ENCODE results near the gene RUNX1.

The RUNX1 gene

DNA sequence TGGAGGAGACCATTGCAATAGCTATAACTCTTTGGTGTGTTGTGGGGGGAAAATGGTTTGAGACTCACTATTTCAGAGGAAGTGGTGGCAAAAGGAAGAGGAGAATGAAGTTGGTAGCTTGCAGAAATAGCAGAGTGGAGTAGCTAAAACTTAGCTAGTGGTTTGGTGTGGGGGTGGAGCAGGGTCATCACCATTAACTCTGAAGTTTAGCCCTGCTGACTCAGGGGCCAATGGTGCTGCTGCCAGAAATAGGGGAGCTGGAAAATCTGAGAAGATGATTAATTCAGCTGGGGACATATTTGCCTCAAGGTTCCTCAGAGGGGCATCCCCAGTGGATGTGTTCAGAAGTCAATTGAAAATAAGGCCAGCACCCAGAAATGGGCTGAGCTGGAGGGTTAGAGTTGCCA is 65.4 kb downstream of the RUNX1 start:
- H3K4me3 ChIP-seq (ENCODE audit: low read depth, low read length) = no peak overlapping the region
- TF ChIP-seq POLR2A (IDR thresholded peaks at IDR 0.05; ENCODE audit: extremely low read depth, insufficient read length) = no peak
- TF ChIP-seq, protein P1, sequence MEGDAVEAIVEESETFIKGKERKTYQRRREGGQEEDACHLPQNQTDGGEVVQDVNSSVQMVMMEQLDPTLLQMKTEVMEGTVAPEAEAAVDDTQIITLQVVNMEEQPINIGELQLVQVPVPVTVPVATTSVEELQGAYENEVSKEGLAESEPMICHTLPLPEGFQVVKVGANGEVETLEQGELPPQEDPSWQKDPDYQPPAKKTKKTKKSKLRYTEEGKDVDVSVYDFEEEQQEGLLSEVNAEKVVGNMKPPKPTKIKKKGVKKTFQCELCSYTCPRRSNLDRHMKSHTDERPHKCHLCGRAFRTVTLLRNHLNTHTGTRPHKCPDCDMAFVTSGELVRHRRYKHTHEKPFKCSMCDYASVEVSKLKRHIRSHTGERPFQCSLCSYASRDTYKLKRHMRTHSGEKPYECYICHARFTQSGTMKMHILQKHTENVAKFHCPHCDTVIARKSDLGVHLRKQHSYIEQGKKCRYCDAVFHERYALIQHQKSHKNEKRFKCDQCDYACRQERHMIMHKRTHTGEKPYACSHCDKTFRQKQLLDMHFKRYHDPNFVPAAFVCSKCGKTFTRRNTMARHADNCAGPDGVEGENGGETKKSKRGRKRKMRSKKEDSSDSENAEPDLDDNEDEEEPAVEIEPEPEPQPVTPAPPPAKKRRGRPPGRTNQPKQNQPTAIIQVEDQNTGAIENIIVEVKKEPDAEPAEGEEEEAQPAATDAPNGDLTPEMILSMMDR (IDR thresholded peaks at IDR 0.05; ENCODE audit: low read depth, low read length) = no peak
- TF ChIP-seq MAX (IDR thresholded peaks at IDR 0.05; ENCODE audit: low read depth, low read length) = no peak
- no peak for TF ChIP-seq MYC (IDR thresholded peaks at IDR 0.05; ENCODE audit: low read depth, low read length)
- peak; percentile 84 for DNase-seq (ENCODE audit: low read depth)

DNA sequence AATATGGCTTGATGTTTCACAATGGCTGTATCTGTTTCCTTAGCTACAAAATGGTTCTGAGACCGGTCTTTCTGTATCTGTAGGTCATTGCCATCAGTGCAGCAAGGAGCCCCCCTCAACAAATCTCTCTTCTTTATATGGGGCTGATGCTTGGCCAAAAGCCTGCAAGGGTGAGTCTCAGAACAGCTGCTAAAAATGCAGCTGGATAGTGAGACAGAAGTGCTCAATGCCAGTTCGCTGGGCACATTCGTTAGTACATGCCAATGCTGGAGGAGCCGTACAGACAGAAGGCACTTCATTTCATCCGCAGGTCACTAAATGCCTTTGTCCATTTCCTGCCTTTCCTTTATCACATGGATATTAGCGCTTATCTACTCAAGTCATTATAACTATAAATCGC is 67.3 kb downstream of the RUNX1 start:
- no peak overlapping the region for H3K4me3 ChIP-seq (ENCODE audit: low read depth, low read length)
- TF ChIP-seq POLR2A (IDR thresholded peaks at IDR 0.05; ENCODE audit: extremely low read depth, insufficient read length) = no peak
- TF ChIP-seq, protein P1 (IDR thresholded peaks at IDR 0.05; ENCODE audit: low read depth, low read length) = no peak
- TF ChIP-seq MAX (IDR thresholded peaks at IDR 0.05; ENCODE audit: low read depth, low read length) = no peak
- no peak for TF ChIP-seq MYC (IDR thresholded peaks at IDR 0.05; ENCODE audit: low read depth, low read length)
- no peak for DNase-seq (ENCODE audit: low read depth)

DNA sequence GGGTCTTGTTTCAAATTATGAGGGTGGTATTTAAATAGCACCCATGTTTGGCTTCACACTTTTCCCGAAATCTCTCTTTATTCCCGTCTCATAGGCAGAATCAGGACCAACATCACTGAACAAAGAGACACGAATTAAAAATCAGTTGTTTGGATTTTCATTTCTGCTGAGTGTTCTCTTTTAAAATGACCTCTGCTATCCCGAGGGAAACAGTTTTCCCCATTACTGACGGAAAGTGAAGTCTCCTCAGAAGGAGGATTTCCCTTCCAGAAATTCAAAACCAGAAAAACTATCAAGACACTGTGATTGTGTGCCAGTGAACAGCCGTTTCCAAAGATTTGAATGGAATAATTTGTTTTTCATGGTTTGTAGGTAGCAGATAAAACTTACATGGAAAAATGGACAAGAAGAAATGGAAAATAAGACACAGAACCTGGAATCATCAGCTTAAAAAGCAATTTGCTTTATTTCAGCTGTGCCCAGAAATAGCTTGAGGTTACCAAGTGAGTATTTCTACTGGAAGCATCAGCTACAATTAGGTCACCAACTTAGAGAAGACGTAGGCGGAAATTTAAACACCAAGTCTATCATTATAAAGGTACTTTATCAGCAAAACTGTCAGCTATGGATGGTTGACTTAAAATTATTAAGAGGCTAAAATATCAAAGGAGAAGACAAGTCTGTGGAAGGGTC is 68.5 kb downstream of the RUNX1 start:
- TF ChIP-seq MYC (IDR thresholded peaks at IDR 0.05; ENCODE audit: low read depth, low read length) = no peak
- no peak for TF ChIP-seq POLR2A (IDR thresholded peaks at IDR 0.05; ENCODE audit: extremely low read depth, insufficient read length)
- no peak for TF ChIP-seq MAX (IDR thresholded peaks at IDR 0.05; ENCODE audit: low read depth, low read length)
- TF ChIP-seq, protein P1 (IDR thresholded peaks at IDR 0.05; ENCODE audit: low read depth, low read length) = no peak
- no peak overlapping the region for H3K4me3 ChIP-seq (ENCODE audit: low read depth, low read length)
- DNase-seq (ENCODE audit: low read depth) = no peak

DNA sequence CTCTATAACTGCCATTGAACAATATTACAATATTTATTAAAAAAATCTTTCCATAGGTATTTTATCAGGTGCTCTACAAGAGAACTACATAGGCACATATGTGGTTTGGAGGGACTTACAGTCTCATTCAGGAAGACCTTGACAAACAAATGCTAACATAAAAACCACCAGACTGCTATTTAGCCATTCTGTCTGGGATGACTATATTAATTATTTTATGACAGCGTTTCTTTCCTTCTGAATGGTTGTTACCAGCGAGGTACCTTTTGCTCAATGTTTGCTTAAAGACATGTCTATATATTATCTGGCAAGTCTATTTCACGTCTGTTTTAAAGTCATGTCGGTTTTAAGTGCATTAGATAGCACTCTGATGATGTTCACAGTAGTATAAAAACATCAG is 69.7 kb downstream of the RUNX1 start:
- DNase-seq (ENCODE audit: low read depth) = no peak
- H3K4me3 ChIP-seq (ENCODE audit: low read depth, low read length) = no peak overlapping the region
- TF ChIP-seq MYC (IDR thresholded peaks at IDR 0.05; ENCODE audit: low read depth, low read length) (no peak), MAX (IDR thresholded peaks at IDR 0.05; ENCODE audit: low read depth, low read length) (no peak), POLR2A (IDR thresholded peaks at IDR 0.05; ENCODE audit: extremely low read depth, insufficient read length) (no peak)
- TF ChIP-seq, protein P1 (IDR thresholded peaks at IDR 0.05; ENCODE audit: low read depth, low read length) = no peak

DNA sequence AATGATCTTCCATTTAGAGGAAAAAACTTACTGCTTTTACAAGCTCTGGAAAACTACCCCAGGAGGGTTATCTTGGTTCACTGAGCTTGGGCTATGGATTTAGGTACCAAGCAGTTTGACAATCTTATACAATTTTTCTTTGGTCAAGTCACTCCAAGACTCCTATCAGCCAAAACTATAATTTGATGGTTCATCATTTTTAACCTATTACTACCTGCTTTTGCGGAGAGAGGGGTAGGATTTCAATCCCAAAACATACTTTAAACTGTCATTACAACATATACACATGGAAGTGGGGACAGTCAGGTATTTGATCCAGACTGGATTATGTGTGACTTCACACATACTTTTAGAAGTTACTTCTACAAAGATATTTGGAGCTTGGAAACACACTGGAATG is 71.8 kb downstream of the RUNX1 start:
- no peak overlapping the region for H3K4me3 ChIP-seq (ENCODE audit: low read depth, low read length)
- TF ChIP-seq MYC (IDR thresholded peaks at IDR 0.05; ENCODE audit: low read depth, low read length) = no peak
- TF ChIP-seq MAX (IDR thresholded peaks at IDR 0.05; ENCODE audit: low read depth, low read length) = no peak
- TF ChIP-seq, protein P1 (IDR thresholded peaks at IDR 0.05; ENCODE audit: low read depth, low read length) = no peak
- no peak for TF ChIP-seq POLR2A (IDR thresholded peaks at IDR 0.05; ENCODE audit: extremely low read depth, insufficient read length)
- no peak for DNase-seq (ENCODE audit: low read depth)
